ENCODE results near the gene KRT6C.
"Not testable (repeated sequence)": the region's sequence is repeated elsewhere in the genome, so short reads cannot be mapped to it uniquely, and the experiment has no call there.

The KRT6C gene

GRCh38 chr12:52464897-52465296, 8.7 kb downstream of the KRT6C start:
- H3K27me3 ChIP-seq (ENCODE audit: insufficient read depth, low read length), result peaks cover 5% of the 10 kb centered on the region
- H3K4me3 ChIP-seq (ENCODE audit: low read length), result no peak overlapping the region
- no peaks in the 10 kb centered on the region for H3K36me3 ChIP-seq (ENCODE audit: insufficient read depth, low read length)
- H2AFZ ChIP-seq (ENCODE audit: low read depth, low read length), result no peak overlapping the region
- no peaks in the 10 kb centered on the region for H3K9me3 ChIP-seq (ENCODE audit: low read length)
- no peaks in the 10 kb centered on the region for H3K4me1 ChIP-seq (ENCODE audit: insufficient read depth, low read length)

- Histone ChIP-seq H3K27me3 (ENCODE audit: insufficient read depth, low read length) (peaks cover 2% of the 10 kb centered on the region), H3K36me3 (ENCODE audit: insufficient read depth, low read length) (no peaks in the 10 kb centered on the region), H2AFZ (ENCODE audit: low read depth, low read length) (no peak overlapping the region), H3K4me3 (ENCODE audit: low read length) (no peak overlapping the region), H3K4me1 (ENCODE audit: insufficient read depth, low read length) (no peaks in the 10 kb centered on the region), H3K9me3 (ENCODE audit: low read length) (no peaks in the 10 kb centered on the region)
Observed at GRCh38 chr12:52461693-52462092, 11.9 kb downstream of the KRT6C start.

- no peak overlapping the region for H2AFZ ChIP-seq (ENCODE audit: low read depth, low read length)
- H3K9me3 ChIP-seq (ENCODE audit: low read length), result no peaks in the 10 kb centered on the region
- peaks cover 6% of the 10 kb centered on the region for H3K4me1 ChIP-seq (ENCODE audit: insufficient read depth, low read length)
- no peaks in the 10 kb centered on the region for H3K36me3 ChIP-seq (ENCODE audit: insufficient read depth, low read length)
- H3K27me3 ChIP-seq (ENCODE audit: insufficient read depth, low read length), result peaks cover 6% of the 10 kb centered on the region
- H3K4me3 ChIP-seq (ENCODE audit: low read length), result no peak overlapping the region
Observed at GRCh38 chr12:52458861-52459260, 14.7 kb downstream of the KRT6C start.

- Histone ChIP-seq H3K9me3 (ENCODE audit: low read length) (no peaks in the 10 kb centered on the region), H3K36me3 (ENCODE audit: insufficient read depth, low read length) (no peaks in the 10 kb centered on the region), H2AFZ (ENCODE audit: low read depth, low read length) (no peak overlapping the region), H3K4me1 (ENCODE audit: insufficient read depth, low read length) (peaks cover 6% of the 10 kb centered on the region), H3K4me3 (ENCODE audit: low read length) (no peak overlapping the region), H3K27me3 (ENCODE audit: insufficient read depth, low read length) (peaks cover 5% of the 10 kb centered on the region)
Observed at GRCh38 chr12:52455821-52456220, 17.8 kb downstream of the KRT6C start.

GRCh38 chr12:52454411-52455201, 19.0 kb downstream of the KRT6C start:
- Histone ChIP-seq H3K4me3 (ENCODE audit: low read length) (no peak overlapping the region), H3K27me3 (ENCODE audit: insufficient read depth, low read length) (peaks cover 4% of the 10 kb centered on the region), H3K4me1 (ENCODE audit: insufficient read depth, low read length) (peaks cover 6% of the 10 kb centered on the region), H2AFZ (ENCODE audit: low read depth, low read length) (no peak overlapping the region), H3K36me3 (ENCODE audit: insufficient read depth, low read length) (no peaks in the 10 kb centered on the region), H3K9me3 (ENCODE audit: low read length) (no peaks in the 10 kb centered on the region)

- Histone ChIP-seq H3K4me3 (ENCODE audit: low read length) (no peak within 1 kb of the TSS), H3K9me3 (ENCODE audit: low read length) (no peaks in the 10 kb centered on the region)
Observed at GRCh38 chr12:52452101-52452500, 21.5 kb downstream of the KRT6C start, which contains the start of gene KRT6B. TSS of gene KRT6B (minus strand) at chr12:52452146. CDS start at chr12:52452078, 68 bp downstream.

GRCh38 chr12:52448228-52448627, 25.4 kb downstream of the KRT6C start:
- no peaks in the 10 kb centered on the region for H3K9me3 ChIP-seq (ENCODE audit: low read length)
- H3K27me3 ChIP-seq (ENCODE audit: insufficient read depth, low read length), result no peaks in the 10 kb centered on the region
- H3K4me3 ChIP-seq (ENCODE audit: low read length), result no peak overlapping the region
- H2AFZ ChIP-seq (ENCODE audit: low read depth, low read length), result no peak overlapping the region
- H3K4me1 ChIP-seq (ENCODE audit: insufficient read depth, low read length), result no peaks in the 10 kb centered on the region
- H3K36me3 ChIP-seq (ENCODE audit: insufficient read depth, low read length), result no peaks in the 10 kb centered on the region

More at GRCh38 chr12:52452101-52452500, 21.5 kb downstream of the KRT6C start, which contains the start of gene KRT6B:
- Histone ChIP-seq H2AFZ (ENCODE audit: low read depth, low read length) (no peak within 1 kb of the TSS), H3K4me1 (ENCODE audit: insufficient read depth, low read length) (peaks cover 6% of the 10 kb centered on the region), H3K27me3 (ENCODE audit: insufficient read depth, low read length) (peaks cover 4% of the 10 kb centered on the region), H3K36me3 (ENCODE audit: insufficient read depth, low read length) (no peaks in the 10 kb centered on the region)

GRCh38 chr12:52447196-52447595, 26.4 kb downstream of the KRT6C start:
- not testable (repeated sequence) for H3K4me3 ChIP-seq (ENCODE audit: low read length); H3K4me1 ChIP-seq (ENCODE audit: insufficient read depth, low read length); H3K36me3 ChIP-seq (ENCODE audit: insufficient read depth, low read length); H2AFZ ChIP-seq (ENCODE audit: low read depth, low read length); H3K9me3 ChIP-seq (ENCODE audit: low read length); H3K27me3 ChIP-seq (ENCODE audit: insufficient read depth, low read length)

- Histone ChIP-seq H3K36me3 (ENCODE audit: insufficient read depth, low read length) (no peaks in the 10 kb centered on the region), H3K27me3 (ENCODE audit: insufficient read depth, low read length) (no peaks in the 10 kb centered on the region), H2AFZ (ENCODE audit: low read depth, low read length) (no peak overlapping the region), H3K4me1 (ENCODE audit: insufficient read depth, low read length) (no peaks in the 10 kb centered on the region), H3K9me3 (ENCODE audit: low read length) (no peaks in the 10 kb centered on the region), H3K4me3 (ENCODE audit: low read length) (no peak overlapping the region)
Observed at GRCh38 chr12:52446367-52447045, 27.1 kb downstream of the KRT6C start.

GRCh38 chr12:52445876-52446275, 27.7 kb downstream of the KRT6C start:
- H3K27me3 ChIP-seq (ENCODE audit: insufficient read depth, low read length), result no peaks in the 10 kb centered on the region
- no peaks in the 10 kb centered on the region for H3K9me3 ChIP-seq (ENCODE audit: low read length)
- H3K4me1 ChIP-seq (ENCODE audit: insufficient read depth, low read length), result no peaks in the 10 kb centered on the region
- H3K4me3 ChIP-seq (ENCODE audit: low read length), result no peak overlapping the region
- no peak overlapping the region for H2AFZ ChIP-seq (ENCODE audit: low read depth, low read length)
- H3K36me3 ChIP-seq (ENCODE audit: insufficient read depth, low read length), result no peaks in the 10 kb centered on the region

GRCh38 chr12:52444647-52445595, 28.7 kb downstream of the KRT6C start:
- H3K4me1 ChIP-seq (ENCODE audit: insufficient read depth, low read length), result no peaks in the 10 kb centered on the region
- no peaks in the 10 kb centered on the region for H3K27me3 ChIP-seq (ENCODE audit: insufficient read depth, low read length)
- no peaks in the 10 kb centered on the region for H3K36me3 ChIP-seq (ENCODE audit: insufficient read depth, low read length)
- no peaks in the 10 kb centered on the region for H3K9me3 ChIP-seq (ENCODE audit: low read length)
- H2AFZ ChIP-seq (ENCODE audit: low read depth, low read length), result no peak overlapping the region
- no peak overlapping the region for H3K4me3 ChIP-seq (ENCODE audit: low read length)

- no peaks in the 10 kb centered on the region for H3K36me3 ChIP-seq (ENCODE audit: insufficient read depth, low read length)
Observed at GRCh38 chr12:52443966-52444365, 29.6 kb downstream of the KRT6C start.

More at GRCh38 chr12:52443966-52444365, 29.6 kb downstream of the KRT6C start:
- Histone ChIP-seq H3K4me3 (ENCODE audit: low read length) (no peak overlapping the region), H3K9me3 (ENCODE audit: low read length) (no peaks in the 10 kb centered on the region), H3K27me3 (ENCODE audit: insufficient read depth, low read length) (no peaks in the 10 kb centered on the region), H3K4me1 (ENCODE audit: insufficient read depth, low read length) (no peaks in the 10 kb centered on the region), H2AFZ (ENCODE audit: low read depth, low read length) (no peak overlapping the region)

Measured in neuron (in vitro differentiated cells).